ENCODE results near the gene C9orf153. TPM values are rescaled to one million over a fixed set of nuclear protein-coding genes. Genes with fewer than 3 reads are reported as not detected.

C9orf153 gene
- total and polyA plus RNA-seq, 2 experiments from 2014 or later: 0.29 TPM; not detected in 1

- Mint-ChIP-seq H3K36me3 (ENCODE audit: low read depth) (peaks cover 9% of the 10 kb centered on the region; the same call in 2 of the 3 replicates), H3K4me3 (no peak overlapping the region), H3K27me3 (ENCODE audit: insufficient read depth, low read depth, poor library complexity) (peaks cover 7% of the 10 kb centered on the region), H3K27ac (no peak overlapping the region), H3K4me1 (peaks cover 41% of the 10 kb centered on the region), H3K9me3 (peaks cover 13% of the 10 kb centered on the region; the same call in 2 of the 3 replicates)
- Histone ChIP-seq H3K79me2 (replicated peaks; ENCODE audit: insufficient read depth) (no peaks in the 10 kb centered on the region), H3K4me1 (ENCODE audit: insufficient read depth) (peaks cover 22% of the 10 kb centered on the region), H3K4me2 (no peak overlapping the region), H3K9me2 (ENCODE audit: insufficient read depth) (peaks cover 13% of the 10 kb centered on the region), H3F3A (replicated peaks; ENCODE audit: low read depth) (no peaks in the 10 kb centered on the region), H2AFZ (no peak overlapping the region), H3K36me3 (ENCODE audit: insufficient read depth) (no peaks in the 10 kb centered on the region), H3K27ac (ENCODE audit: low read depth) (no peak overlapping the region), H3K27me3 (ENCODE audit: insufficient read depth) (no peaks in the 10 kb centered on the region), H3K4me3 (no peak overlapping the region), H4K20me1 (replicated peaks; ENCODE audit: insufficient read depth) (no peaks in the 10 kb centered on the region)
- no peak for TF ChIP-seq NANOG (IDR thresholded peaks at IDR 0.05; ENCODE audit: borderline replicate concordance)
- TF ChIP-seq JUNB (IDR thresholded peaks at IDR 0.05; ENCODE audit: unreplicated experiment): no peak
- TF ChIP-seq, protein P1, sequence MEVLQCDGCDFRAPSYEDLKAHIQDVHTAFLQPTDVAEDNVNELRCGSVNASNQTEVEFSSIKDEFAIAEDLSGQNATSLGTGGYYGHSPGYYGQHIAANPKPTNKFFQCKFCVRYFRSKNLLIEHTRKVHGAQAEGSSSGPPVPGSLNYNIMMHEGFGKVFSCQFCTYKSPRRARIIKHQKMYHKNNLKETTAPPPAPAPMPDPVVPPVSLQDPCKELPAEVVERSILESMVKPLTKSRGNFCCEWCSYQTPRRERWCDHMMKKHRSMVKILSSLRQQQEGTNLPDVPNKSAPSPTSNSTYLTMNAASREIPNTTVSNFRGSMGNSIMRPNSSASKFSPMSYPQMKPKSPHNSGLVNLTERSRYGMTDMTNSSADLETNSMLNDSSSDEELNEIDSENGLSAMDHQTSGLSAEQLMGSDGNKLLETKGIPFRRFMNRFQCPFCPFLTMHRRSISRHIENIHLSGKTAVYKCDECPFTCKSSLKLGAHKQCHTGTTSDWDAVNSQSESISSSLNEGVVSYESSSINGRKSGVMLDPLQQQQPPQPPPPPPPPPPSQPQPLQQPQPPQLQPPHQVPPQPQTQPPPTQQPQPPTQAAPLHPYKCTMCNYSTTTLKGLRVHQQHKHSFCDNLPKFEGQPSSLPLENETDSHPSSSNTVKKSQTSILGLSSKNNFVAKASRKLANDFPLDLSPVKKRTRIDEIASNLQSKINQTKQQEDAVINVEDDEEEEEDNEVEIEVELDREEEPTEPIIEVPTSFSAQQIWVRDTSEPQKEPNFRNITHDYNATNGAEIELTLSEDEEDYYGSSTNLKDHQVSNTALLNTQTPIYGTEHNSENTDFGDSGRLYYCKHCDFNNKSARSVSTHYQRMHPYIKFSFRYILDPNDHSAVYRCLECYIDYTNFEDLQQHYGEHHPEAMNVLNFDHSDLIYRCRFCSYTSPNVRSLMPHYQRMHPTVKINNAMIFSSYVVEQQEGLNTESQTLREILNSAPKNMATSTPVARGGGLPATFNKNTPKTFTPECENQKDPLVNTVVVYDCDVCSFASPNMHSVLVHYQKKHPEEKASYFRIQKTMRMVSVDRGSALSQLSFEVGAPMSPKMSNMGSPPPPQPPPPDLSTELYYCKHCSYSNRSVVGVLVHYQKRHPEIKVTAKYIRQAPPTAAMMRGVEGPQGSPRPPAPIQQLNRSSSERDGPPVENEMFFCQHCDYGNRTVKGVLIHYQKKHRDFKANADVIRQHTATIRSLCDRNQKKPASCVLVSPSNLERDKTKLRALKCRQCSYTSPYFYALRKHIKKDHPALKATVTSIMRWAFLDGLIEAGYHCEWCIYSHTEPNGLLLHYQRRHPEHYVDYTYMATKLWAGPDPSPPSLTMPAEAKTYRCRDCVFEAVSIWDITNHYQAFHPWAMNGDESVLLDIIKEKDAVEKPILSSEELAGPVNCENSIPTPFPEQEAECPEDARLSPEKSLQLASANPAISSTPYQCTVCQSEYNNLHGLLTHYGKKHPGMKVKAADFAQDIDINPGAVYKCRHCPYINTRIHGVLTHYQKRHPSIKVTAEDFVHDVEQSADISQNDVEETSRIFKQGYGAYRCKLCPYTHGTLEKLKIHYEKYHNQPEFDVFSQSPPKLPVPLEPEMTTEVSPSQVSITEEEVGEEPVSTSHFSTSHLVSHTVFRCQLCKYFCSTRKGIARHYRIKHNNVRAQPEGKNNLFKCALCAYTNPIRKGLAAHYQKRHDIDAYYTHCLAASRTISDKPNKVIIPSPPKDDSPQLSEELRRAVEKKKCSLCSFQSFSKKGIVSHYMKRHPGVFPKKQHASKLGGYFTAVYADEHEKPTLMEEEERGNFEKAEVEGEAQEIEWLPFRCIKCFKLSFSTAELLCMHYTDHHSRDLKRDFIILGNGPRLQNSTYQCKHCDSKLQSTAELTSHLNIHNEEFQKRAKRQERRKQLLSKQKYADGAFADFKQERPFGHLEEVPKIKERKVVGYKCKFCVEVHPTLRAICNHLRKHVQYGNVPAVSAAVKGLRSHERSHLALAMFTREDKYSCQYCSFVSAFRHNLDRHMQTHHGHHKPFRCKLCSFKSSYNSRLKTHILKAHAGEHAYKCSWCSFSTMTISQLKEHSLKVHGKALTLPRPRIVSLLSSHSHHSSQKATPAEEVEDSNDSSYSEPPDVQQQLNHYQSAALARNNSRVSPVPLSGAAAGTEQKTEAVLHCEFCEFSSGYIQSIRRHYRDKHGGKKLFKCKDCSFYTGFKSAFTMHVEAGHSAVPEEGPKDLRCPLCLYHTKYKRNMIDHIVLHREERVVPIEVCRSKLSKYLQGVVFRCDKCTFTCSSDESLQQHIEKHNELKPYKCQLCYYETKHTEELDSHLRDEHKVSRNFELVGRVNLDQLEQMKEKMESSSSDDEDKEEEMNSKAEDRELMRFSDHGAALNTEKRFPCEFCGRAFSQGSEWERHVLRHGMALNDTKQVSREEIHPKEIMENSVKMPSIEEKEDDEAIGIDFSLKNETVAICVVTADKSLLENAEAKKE (CRISPR knock-in tag; IDR thresholded peaks at IDR 0.05): no peak
- no peak for TF ChIP-seq REST (IDR thresholded peaks at IDR 0.05; ENCODE audit: unreplicated experiment)
- TF ChIP-seq POLR2AphosphoS5 (IDR thresholded peaks at IDR 0.05; ENCODE audit: low read depth): no peak
- TF ChIP-seq CTCF (conservative IDR thresholded peaks at IDR 0.05; ENCODE audit: low read depth in 2 of 2): no peak
- TF ChIP-seq STAT1 (IDR thresholded peaks at IDR 0.05; ENCODE audit: unreplicated experiment): no peak
- no peak for TF ChIP-seq ZNF331 (CRISPR knock-in tag; IDR thresholded peaks at IDR 0.05; ENCODE audit: low read depth)
- DNase-seq (ENCODE audit: low spot score) (no peak), ATAC-seq (no peak)
Observed at GRCh38 chr9:86184138-86184524, 75.3 kb downstream of the C9orf153 start.

Measured in GM23338 (cell line).